ENCODE results near the gene DNAJC21.

DNA sequence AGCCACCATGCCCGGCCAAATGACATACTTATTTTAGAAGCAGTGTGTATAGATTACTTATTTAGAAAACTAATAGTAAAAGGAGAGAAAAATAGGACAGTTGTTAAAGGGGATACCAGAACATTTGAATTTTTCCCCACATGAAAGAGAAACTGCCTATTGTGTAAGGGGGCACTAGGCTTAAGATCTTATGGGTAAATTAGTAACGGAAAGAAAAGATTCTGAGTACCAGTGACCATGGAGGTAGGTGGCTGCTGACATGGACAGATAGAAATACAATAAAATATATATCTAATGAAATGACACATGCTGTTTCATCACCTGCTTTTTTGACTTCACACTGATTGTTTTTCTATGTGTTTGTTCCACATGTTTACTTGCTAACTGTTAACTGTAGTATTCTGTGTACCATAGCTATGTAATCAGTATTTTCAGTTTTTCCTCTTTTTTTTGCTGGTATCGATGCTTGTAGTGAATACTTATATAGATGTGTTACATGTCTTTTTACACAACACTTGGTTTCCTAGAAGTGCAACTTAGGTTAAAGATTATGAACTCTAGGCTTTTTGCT lies 3.0 kb upstream of the DNAJC21 start:
- TF ChIP-seq, protein P1, sequence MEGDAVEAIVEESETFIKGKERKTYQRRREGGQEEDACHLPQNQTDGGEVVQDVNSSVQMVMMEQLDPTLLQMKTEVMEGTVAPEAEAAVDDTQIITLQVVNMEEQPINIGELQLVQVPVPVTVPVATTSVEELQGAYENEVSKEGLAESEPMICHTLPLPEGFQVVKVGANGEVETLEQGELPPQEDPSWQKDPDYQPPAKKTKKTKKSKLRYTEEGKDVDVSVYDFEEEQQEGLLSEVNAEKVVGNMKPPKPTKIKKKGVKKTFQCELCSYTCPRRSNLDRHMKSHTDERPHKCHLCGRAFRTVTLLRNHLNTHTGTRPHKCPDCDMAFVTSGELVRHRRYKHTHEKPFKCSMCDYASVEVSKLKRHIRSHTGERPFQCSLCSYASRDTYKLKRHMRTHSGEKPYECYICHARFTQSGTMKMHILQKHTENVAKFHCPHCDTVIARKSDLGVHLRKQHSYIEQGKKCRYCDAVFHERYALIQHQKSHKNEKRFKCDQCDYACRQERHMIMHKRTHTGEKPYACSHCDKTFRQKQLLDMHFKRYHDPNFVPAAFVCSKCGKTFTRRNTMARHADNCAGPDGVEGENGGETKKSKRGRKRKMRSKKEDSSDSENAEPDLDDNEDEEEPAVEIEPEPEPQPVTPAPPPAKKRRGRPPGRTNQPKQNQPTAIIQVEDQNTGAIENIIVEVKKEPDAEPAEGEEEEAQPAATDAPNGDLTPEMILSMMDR (IDR thresholded peaks at IDR 0.05; ENCODE audit: low read depth, low read length, missing input control) = no peak
- TF ChIP-seq FOXA1 (IDR thresholded peaks at IDR 0.05) (no peak), TAF1 (conservative IDR thresholded peaks at IDR 0.05) (no peak), FOXA2 (IDR thresholded peaks at IDR 0.05) (no peak), RXRA (IDR thresholded peaks at IDR 0.05) (no peak), JUND (IDR thresholded peaks at IDR 0.05) (no peak)
- TF ChIP-seq, protein P2, sequence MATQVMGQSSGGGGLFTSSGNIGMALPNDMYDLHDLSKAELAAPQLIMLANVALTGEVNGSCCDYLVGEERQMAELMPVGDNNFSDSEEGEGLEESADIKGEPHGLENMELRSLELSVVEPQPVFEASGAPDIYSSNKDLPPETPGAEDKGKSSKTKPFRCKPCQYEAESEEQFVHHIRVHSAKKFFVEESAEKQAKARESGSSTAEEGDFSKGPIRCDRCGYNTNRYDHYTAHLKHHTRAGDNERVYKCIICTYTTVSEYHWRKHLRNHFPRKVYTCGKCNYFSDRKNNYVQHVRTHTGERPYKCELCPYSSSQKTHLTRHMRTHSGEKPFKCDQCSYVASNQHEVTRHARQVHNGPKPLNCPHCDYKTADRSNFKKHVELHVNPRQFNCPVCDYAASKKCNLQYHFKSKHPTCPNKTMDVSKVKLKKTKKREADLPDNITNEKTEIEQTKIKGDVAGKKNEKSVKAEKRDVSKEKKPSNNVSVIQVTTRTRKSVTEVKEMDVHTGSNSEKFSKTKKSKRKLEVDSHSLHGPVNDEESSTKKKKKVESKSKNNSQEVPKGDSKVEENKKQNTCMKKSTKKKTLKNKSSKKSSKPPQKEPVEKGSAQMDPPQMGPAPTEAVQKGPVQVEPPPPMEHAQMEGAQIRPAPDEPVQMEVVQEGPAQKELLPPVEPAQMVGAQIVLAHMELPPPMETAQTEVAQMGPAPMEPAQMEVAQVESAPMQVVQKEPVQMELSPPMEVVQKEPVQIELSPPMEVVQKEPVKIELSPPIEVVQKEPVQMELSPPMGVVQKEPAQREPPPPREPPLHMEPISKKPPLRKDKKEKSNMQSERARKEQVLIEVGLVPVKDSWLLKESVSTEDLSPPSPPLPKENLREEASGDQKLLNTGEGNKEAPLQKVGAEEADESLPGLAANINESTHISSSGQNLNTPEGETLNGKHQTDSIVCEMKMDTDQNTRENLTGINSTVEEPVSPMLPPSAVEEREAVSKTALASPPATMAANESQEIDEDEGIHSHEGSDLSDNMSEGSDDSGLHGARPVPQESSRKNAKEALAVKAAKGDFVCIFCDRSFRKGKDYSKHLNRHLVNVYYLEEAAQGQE (IDR thresholded peaks at IDR 0.05) = no peak
- TF ChIP-seq, protein P3, sequence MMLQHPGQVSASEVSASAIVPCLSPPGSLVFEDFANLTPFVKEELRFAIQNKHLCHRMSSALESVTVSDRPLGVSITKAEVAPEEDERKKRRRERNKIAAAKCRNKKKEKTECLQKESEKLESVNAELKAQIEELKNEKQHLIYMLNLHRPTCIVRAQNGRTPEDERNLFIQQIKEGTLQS (IDR thresholded peaks at IDR 0.05) = no peak
- TF ChIP-seq, protein P4, sequence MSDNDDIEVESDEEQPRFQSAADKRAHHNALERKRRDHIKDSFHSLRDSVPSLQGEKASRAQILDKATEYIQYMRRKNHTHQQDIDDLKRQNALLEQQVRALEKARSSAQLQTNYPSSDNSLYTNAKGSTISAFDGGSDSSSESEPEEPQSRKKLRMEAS (IDR thresholded peaks at IDR 0.05) = no peak
- TF ChIP-seq, protein P5, sequence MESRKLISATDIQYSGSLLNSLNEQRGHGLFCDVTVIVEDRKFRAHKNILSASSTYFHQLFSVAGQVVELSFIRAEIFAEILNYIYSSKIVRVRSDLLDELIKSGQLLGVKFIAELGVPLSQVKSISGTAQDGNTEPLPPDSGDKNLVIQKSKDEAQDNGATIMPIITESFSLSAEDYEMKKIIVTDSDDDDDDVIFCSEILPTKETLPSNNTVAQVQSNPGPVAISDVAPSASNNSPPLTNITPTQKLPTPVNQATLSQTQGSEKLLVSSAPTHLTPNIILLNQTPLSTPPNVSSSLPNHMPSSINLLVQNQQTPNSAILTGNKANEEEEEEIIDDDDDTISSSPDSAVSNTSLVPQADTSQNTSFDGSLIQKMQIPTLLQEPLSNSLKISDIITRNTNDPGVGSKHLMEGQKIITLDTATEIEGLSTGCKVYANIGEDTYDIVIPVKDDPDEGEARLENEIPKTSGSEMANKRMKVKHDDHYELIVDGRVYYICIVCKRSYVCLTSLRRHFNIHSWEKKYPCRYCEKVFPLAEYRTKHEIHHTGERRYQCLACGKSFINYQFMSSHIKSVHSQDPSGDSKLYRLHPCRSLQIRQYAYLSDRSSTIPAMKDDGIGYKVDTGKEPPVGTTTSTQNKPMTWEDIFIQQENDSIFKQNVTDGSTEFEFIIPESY (IDR thresholded peaks at IDR 0.05) = no peak
